HepG2 (cell line): ENCODE data around the gene DMPK. TPM values are rescaled to one million over a fixed set of nuclear protein-coding genes. Genes with fewer than 3 reads are reported as not detected.

ENCODE experiments used
- ATAC-seq: fragments of 200-7000 bp; cut with Tn5 transposase; 3 replicates; pipeline ENCODE4 v1.9.1; 2020; ENCODE audit warnings: mild to moderate bottlenecking, moderate library complexity
- BruUV-seq: library from RNA; stranded (reverse); fragments of 400-500 nt; replicated peaks from 2 replicates; lab custom pipeline; 2021; lab: Mats Ljungman, UMichigan
- CTCF ChIA-PET: fragments of 300-600 bp; formaldehyde crosslinking; extraction: SDS; loops from one replicate; lab custom pipeline; 2021; ENCODE audit warnings: low total read pairs, inconsistent platforms, low intra/inter-chr PET ratio; lab: Yijun Ruan, JAX
- POLR2A ChIA-PET: fragments of 350-600 bp; sonication (Branson Sonifier 250); formaldehyde crosslinking; loops from one replicate; lab custom pipeline; 2020; ENCODE audit warnings: antibody characterized with exemption, inconsistent platforms; lab: Yijun Ruan, JAX
- DNase-seq: peaks from one replicate; pipeline ENCODE4 v3.0.0-alpha.2; 2015; ENCODE audit warnings: low spot score
- FAIRE-seq: peaks from 3 replicates; lab custom pipeline; 2011; peaks lifted over from hg19 to GRCh38; lab: Jason Lieb, UNC
- H2AFZ ChIP-seq: one replicate; pipeline ENCODE4 v1.6.1; 2011; ENCODE audit warnings: low read length, inconsistent platforms
- H3K27ac ChIP-seq: fragments of 300-600 bp; 3 replicates; pipeline ENCODE4 v1.8.0; 2011; ENCODE audit warnings: mixed run types, mild to moderate bottlenecking, mixed read lengths, low read length, inconsistent platforms; ENCODE audit not compliant: insufficient read depth; ENCODE audit errors: extremely low read length
- H3K27me3 ChIP-seq, 2 experiments: fragments of 200-600 bp in 1 of 2; 2 replicates in 1 of 2; 3 replicates in 1 of 2; pipeline versions ENCODE4 v1.6.0 to v1.8.0; 2011; ENCODE audit warnings: low read length in 2 of 2, mild to moderate bottlenecking in 2 of 2, moderate library complexity in 2 of 2, inconsistent platforms in 1 of 2; ENCODE audit not compliant: insufficient read depth in 2 of 2, control insufficient read depth in 1 of 2
- H3K36me3 ChIP-seq, 2 experiments: fragments of 200-600 bp in 1 of 2; replicated peaks in 1 of 2; 2 replicates in 1 of 2; 3 replicates in 1 of 2; pipeline versions ENCODE4 v1.5.1 to v1.8.0; 2011; ENCODE audit warnings: low read length in 2 of 2, inconsistent platforms in 1 of 2; ENCODE audit not compliant: insufficient read depth in 2 of 2, control insufficient read depth in 1 of 2
- H3K4me1 ChIP-seq: 2 replicates; pipeline ENCODE4 v1.5.1; 2012; ENCODE audit warnings: low read length, inconsistent platforms; ENCODE audit not compliant: insufficient read depth
- H3K4me2 ChIP-seq: 2 replicates; pipeline ENCODE4 v1.6.0; 2011; ENCODE audit warnings: low read depth, low read length, inconsistent platforms
- H3K4me3 ChIP-seq, 3 experiments: fragments of 200-600 bp in 1 of 3; sonication (generic), shearing (Covaris generic) in 1 of 3; replicated peaks in 1 of 3; 2 replicates each; pipeline ENCODE4 v1.5.1; 2011 to 2016; ENCODE audit warnings: low read length in 3 of 3, inconsistent platforms in 2 of 3, low read depth in 2 of 3, mild to moderate bottlenecking in 2 of 3, control low read depth in 1 of 3, mixed read lengths in 1 of 3; ENCODE audit not compliant: insufficient read depth in 1 of 3
- H3K79me2 ChIP-seq: one replicate; pipeline ENCODE4 v1.6.1; 2011; ENCODE audit warnings: low read length, inconsistent platforms; ENCODE audit not compliant: insufficient read depth
- H3K9ac ChIP-seq: 2 replicates; pipeline ENCODE4 v1.6.0; 2011; ENCODE audit warnings: mild to moderate bottlenecking, low read depth, low read length, inconsistent platforms; ENCODE audit not compliant: insufficient read depth
- H3K9me3 ChIP-seq: 2 replicates; pipeline ENCODE4 v1.5.1; 2012; ENCODE audit warnings: mild to moderate bottlenecking, low read length
- H4K20me1 ChIP-seq: 2 replicates; pipeline ENCODE4 v1.6.0; 2011; ENCODE audit warnings: inconsistent platforms, mild to moderate bottlenecking, low read length, moderate library complexity; ENCODE audit not compliant: insufficient read depth
- AGO2 ChIP-seq: fragments of 200-400 bp; formaldehyde crosslinking; optimal IDR thresholded peaks from 2 replicates; pipeline ENCODE3; 2017; ENCODE audit warnings: mild to moderate bottlenecking, low read depth, low read length, moderate library complexity
- GLI4 ChIP-seq: sonication (generic); formaldehyde crosslinking; IDR thresholded peaks from 2 replicates; pipeline ENCODE4 v1.5.1; 2020; ENCODE audit warnings: missing genetic modification reagents, mild to moderate bottlenecking, moderate library complexity, borderline replicate concordance
- POLR2A ChIP-seq, 2 experiments: IDR thresholded peaks; 2 replicates each; pipeline ENCODE4 v1.6.1; 2011; ENCODE audit warnings: low read depth in 2 of 2, low read length in 2 of 2, mild to moderate bottlenecking in 1 of 2, moderate library complexity in 1 of 2; ENCODE audit not compliant: insufficient read depth in 1 of 2
- ZNF710 ChIP-seq: sonication (generic); formaldehyde crosslinking; IDR thresholded peaks from 2 replicates; pipeline ENCODE4 v1.5.0; 2020; ENCODE audit warnings: mild to moderate bottlenecking, missing genetic modification reagents, borderline replicate concordance
- WGBS: methylation state at CpG from one replicate; pipeline ENCODE4 v1.1.6; 2017; ENCODE audit warnings: low lambda C conversion rate; 5-methylcytosine and 5-hydroxymethylcytosine counted together
- in situ Hi-C: cut with HindIII; loops from 2 replicates; pipeline ENCODE4 v1.10.0; 2017; ENCODE audit warnings: low pct_unique_long_range_greater_than_20kb; ENCODE audit not compliant: extremely low pct_ligation_motif_present
- intact Hi-C: fragments of 100-400 bp; cut with micrococcal nuclease; formaldehyde crosslinking; loops from one replicate; pipeline ENCODE4 v1.10.0; 2022; ENCODE audit not compliant: unreplicated experiment
- polyA plus RNA-seq, 8 experiments: library from polyadenylated mRNA; depleted of rRNA in 3 of 8; stranded (reverse) in 7 of 8; unstranded in 1 of 8; fragments of >200 nt; fragmentation: Illumina TruSeq in 4 of 8; extraction: Trizol in 4 of 8; gene quantifications; 2 replicates each; pipeline versions ENCODE4 v1.2.1 to v1.2.3, GENCODE V29; 2011 to 2016; ENCODE audit warnings: low read depth in 4 of 8, missing spikeins in 1 of 8, mixed read lengths in 1 of 8; ENCODE audit not compliant: insufficient read depth in 1 of 8
- total RNA-seq, 5 experiments: library from RNA; depleted of rRNA; stranded (reverse); fragments of >200 nt; fragmentation: Illumina TruSeq; extraction: Trizol; gene quantifications; 2 replicates each; pipeline ENCODE4 v1.2.3, GENCODE V29; 2016; ENCODE audit warnings: low read depth in 1 of 5

The DMPK gene
- total and polyA plus RNA-seq, 2 of the 13 experiments (the other 11 are each of a cell fraction or from before 2014, with no cell fraction given), result 5.3 to 8.8 TPM

- no peak overlapping the region for H2AFZ ChIP-seq
- WGBS, result 75% methylated on average over 14 of the region's 14 CpGs
- H3K27ac ChIP-seq, result no peak overlapping the region
- ATAC-seq (no peak), FAIRE-seq (no peak)
- H3K79me2 ChIP-seq, result peaks cover 3% of the 10 kb centered on the region
- H3K9me3 ChIP-seq, result no peaks in the 10 kb centered on the region
- TF ChIP-seq ZNF710 (CRISPR knock-in tag), result no peak
- peak; percentile 31 for TF ChIP-seq AGO2
- TF ChIP-seq GLI4 (CRISPR knock-in tag), result no peak
- 0 out of 4 replicates have a peak, but pooled peaks of 1 of the 2 experiments have one; percentile 7 for TF ChIP-seq POLR2A (IDR thresholded peaks at IDR 0.05; ENCODE audit: insufficient read depth in 1 of 2, low read depth in 2 of 2, low read length in 2 of 2)
- TF ChIP-seq, all 625 proteins: peak for 2
- Histone ChIP-seq H3K9ac (no peak overlapping the region), H3K4me2 (no peak overlapping the region), H3K36me3 (peaks cover 2% of the 10 kb centered on the region in 2 experiments; a peak in 2 of 5 replicates), H3K4me1 (peaks cover 18% of the 10 kb centered on the region), H3K4me3 (no peak overlapping the region), H4K20me1 (no peaks in the 10 kb centered on the region), H3K27me3 (no peaks in the 10 kb centered on the region)
- intact Hi-C loops, result no loop called here
- BruUV-seq, result no TSS peak
- in situ Hi-C loops, result no loop called here
- no peak for DNase-seq
- ChIA-PET CTCF (no interaction called here), POLR2A (interaction anchor here (1.2 to 1.4 kb wide), 2 partner anchors 10 to 21 kb away, joined by 3 to 5 read pairs; partner anchors contain the start of genes DMPK and DMWD)
Observed at GRCh38 chr19:45772130-45772840, 10.0 kb downstream of the DMPK start.
